ENCODE results near the gene NPHP1.

DNA sequence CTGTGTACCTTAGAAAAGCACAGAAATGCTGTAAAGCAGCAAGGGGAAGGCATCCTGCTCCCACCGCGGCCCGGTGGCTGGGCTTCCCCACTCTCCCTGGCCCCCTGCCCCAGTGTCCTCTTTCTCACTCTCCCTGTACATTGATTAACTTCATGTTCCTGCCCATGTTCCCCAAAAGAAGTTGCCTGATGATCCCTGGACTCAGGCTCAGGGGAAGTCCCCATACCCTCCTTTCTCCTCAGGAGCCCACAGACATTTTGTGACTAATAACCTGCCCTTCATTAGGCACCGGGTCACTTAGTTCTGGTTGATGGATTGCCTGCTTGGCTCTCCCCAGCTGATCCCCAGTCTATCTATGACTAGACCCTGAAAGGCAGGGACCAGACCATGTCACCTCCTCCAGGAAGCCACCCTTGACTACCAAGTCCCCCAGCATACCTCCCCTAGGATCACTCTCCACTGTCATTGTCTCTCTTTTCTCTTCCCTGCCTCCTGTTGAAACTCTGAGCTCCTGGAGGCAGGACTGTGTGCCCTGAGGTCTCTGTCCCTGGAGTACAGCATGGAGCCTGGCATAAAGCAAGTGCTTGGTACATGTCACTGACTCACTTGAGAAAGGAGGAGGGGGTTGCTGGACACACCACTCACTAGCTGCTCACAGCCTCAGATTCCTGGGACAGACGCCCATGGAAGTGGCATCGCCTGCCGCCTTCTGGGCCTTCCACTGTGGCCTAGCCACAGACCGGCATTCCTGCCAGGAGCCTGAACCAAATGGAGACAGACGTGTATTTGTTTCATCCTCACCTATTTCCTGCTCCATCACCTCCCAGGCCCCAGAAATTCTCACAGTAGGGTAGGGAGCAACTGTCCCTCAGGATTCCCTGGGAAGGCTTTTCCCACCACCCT, 102.7 kb downstream of the NPHP1 start:
- TF ChIP-seq CTCF (conservative IDR thresholded peaks at IDR 0.05; ENCODE audit: low read length) (no peak), EZH2phosphoT487 (IDR thresholded peaks at IDR 0.05; ENCODE audit: borderline replicate concordance) (no peak)
